ENCODE measurements around the gene PVR. TPM values are rescaled to one million over a fixed set of nuclear protein-coding genes. Genes with fewer than 3 reads are reported as not detected.

PVR gene
- total RNA-seq, 2 experiments from 2014 or later = 0.67 to 0.82 TPM

- Mint-ChIP-seq H3K9me3 (no peaks in the 10 kb centered on the region), H3K4me1 (ENCODE audit: low read depth) (no peaks in the 10 kb centered on the region), H3K27me3 (peaks cover 5% of the 10 kb centered on the region), H3K4me3 (no peak overlapping the region), H3K27ac (no peak overlapping the region), H3K36me3 (ENCODE audit: low read depth) (no peaks in the 10 kb centered on the region)
- DNase-seq = no peak
- TF ChIP-seq CTCF (IDR thresholded peaks at IDR 0.05) = no peak
- ATAC-seq (ENCODE audit: poor library complexity) = no peak
- no peak overlapping the region for H3K27ac ChIP-seq (ENCODE audit: low read depth in 1 of 2, low read length in 2 of 2)
- H3K4me1 ChIP-seq (ENCODE audit: insufficient read depth, low read length) = no peaks in the 10 kb centered on the region
- H3K36me3 ChIP-seq (ENCODE audit: insufficient read depth, low read length) = no peaks in the 10 kb centered on the region
- no peak overlapping the region for H3K4me3 ChIP-seq (ENCODE audit: low read length)
- intact Hi-C loops (cut with DNase I, micrococcal nuclease) = no loop called here
- H3K9me3 ChIP-seq (ENCODE audit: control insufficient read depth in 1 of 2, insufficient read depth in 1 of 2, low read length in 2 of 2) = peaks cover 0 to 3% of the 10 kb centered on the region in 2 experiments
- ChIA-PET CTCF (no interaction called here), POLR2A (no interaction called here)
- no peaks in the 10 kb centered on the region for H3K27me3 ChIP-seq (ENCODE audit: control insufficient read depth in 1 of 2, insufficient read depth in 2 of 2, low read length in 2 of 2)
Observed at GRCh38 chr19:44702551-44703176, 59.0 kb downstream of the PVR start.

DNA sequence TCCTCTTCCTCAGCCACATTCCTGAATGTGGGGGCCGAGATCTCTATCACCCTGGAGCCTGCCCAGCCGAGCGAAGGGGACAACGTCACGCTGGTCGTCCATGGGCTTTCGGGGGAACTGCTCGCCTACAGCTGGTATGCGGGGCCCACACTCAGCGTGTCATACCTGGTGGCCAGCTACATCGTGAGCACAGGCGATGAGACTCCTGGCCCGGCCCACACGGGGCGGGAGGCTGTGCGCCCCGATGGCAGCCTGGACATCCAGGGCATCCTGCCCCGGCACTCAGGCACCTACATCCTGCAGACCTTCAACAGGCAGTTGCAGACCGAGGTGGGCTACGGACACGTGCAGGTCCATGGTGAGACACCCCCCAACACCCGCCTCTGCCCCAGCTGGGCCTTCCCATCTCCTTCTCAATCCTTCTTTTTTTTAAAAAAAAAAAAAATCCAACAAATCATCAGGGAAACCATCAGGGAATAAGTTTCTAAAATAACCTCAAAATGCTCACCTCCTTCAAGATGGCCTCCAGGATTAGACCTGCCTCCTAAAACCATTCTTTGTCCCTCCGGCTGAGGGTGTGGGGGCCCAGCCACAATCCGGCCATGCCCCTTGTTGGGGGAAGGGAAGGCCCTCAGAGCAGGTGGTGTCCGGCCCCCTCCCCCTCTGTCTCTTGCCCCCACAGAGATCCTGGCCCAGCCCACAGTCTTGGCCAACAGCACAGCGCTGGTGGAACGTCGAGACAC lies 59.8 kb downstream of the PVR start:
- Mint-ChIP-seq H3K9me3 (no peaks in the 10 kb centered on the region), H3K27me3 (peaks cover 5% of the 10 kb centered on the region), H3K4me3 (no peak overlapping the region), H3K4me1 (ENCODE audit: low read depth) (no peaks in the 10 kb centered on the region), H3K36me3 (ENCODE audit: low read depth) (no peaks in the 10 kb centered on the region), H3K27ac (no peak overlapping the region)
- no peak for TF ChIP-seq CTCF (IDR thresholded peaks at IDR 0.05)
- H3K4me3 ChIP-seq (ENCODE audit: low read length) = no peak overlapping the region
- H3K4me1 ChIP-seq (ENCODE audit: insufficient read depth, low read length) = no peaks in the 10 kb centered on the region
- no peaks in the 10 kb centered on the region for H3K9me3 ChIP-seq (ENCODE audit: control insufficient read depth in 1 of 2, insufficient read depth in 1 of 2, low read length in 2 of 2)
- H3K36me3 ChIP-seq (ENCODE audit: insufficient read depth, low read length) = no peaks in the 10 kb centered on the region
- H3K27ac ChIP-seq (ENCODE audit: low read depth in 1 of 2, low read length in 2 of 2) = no peak overlapping the region
- ChIA-PET CTCF (no interaction called here), POLR2A (no interaction called here)
- no peak for DNase-seq
- no peak for ATAC-seq (ENCODE audit: poor library complexity)
- H3K27me3 ChIP-seq (ENCODE audit: control insufficient read depth in 1 of 2, insufficient read depth in 2 of 2, low read length in 2 of 2) = no peaks in the 10 kb centered on the region
- intact Hi-C loops (cut with DNase I, micrococcal nuclease) = no loop called here

DNA sequence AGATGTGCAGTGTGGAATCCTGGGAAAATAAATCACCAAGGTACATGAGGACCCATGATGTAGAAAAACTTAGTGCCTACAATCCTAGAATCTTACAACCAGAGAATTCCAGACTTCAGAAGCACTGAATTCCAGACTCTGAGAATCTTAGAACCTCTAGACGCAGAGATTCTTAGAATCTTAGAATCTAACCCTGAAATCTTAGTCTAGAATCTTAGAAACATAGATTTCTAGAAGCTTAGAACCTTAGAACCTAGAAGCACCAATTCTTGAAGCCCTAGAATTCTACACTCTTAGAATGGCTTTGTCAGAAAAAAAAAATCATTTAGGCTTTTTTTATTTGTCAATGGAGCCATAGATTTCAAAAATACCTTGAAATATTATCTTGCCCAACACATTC lies 61.3 kb downstream of the PVR start:
- intact Hi-C loops (cut with DNase I, micrococcal nuclease) = no loop called here
- H3K27me3 Mint-ChIP-seq = no peaks in the 10 kb centered on the region
- Histone ChIP-seq H3K4me3 (ENCODE audit: low read length) (no peak overlapping the region), H3K36me3 (ENCODE audit: insufficient read depth, low read length) (no peaks in the 10 kb centered on the region), H3K27me3 (ENCODE audit: control insufficient read depth in 1 of 2, insufficient read depth in 2 of 2, low read length in 2 of 2) (no peaks in the 10 kb centered on the region), H3K9me3 (ENCODE audit: control insufficient read depth in 1 of 2, insufficient read depth in 1 of 2, low read length in 2 of 2) (no peaks in the 10 kb centered on the region), H3K4me1 (ENCODE audit: insufficient read depth, low read length) (no peaks in the 10 kb centered on the region), H3K27ac (ENCODE audit: low read depth in 1 of 2, low read length in 2 of 2) (no peak overlapping the region)
- CTCF ChIA-PET = interaction anchor here (1.8 kb wide), 1 partner anchor 19 kb away, joined by 5 read pairs; no protein-coding TSS in a partner anchor
- DNase-seq (no peak), ATAC-seq (ENCODE audit: poor library complexity) (no peak)
- H3K4me3 Mint-ChIP-seq = no peak overlapping the region
- H3K9me3 Mint-ChIP-seq = no peaks in the 10 kb centered on the region
- TF ChIP-seq CTCF (IDR thresholded peaks at IDR 0.05) = no peak
- no peaks in the 10 kb centered on the region for H3K36me3 Mint-ChIP-seq (ENCODE audit: low read depth)
- POLR2A ChIA-PET = no interaction called here
- H3K27ac Mint-ChIP-seq = no peak overlapping the region
- H3K4me1 Mint-ChIP-seq (ENCODE audit: low read depth) = no peaks in the 10 kb centered on the region

Measured in CD4-positive, alpha-beta T cell (primary cell).